ENCODE data around the gene MED9.
"Not testable (repeated sequence)": the region's sequence is repeated elsewhere in the genome, so short reads cannot be mapped to it uniquely, and the experiment has no call there.

Gene MED9

DNA sequence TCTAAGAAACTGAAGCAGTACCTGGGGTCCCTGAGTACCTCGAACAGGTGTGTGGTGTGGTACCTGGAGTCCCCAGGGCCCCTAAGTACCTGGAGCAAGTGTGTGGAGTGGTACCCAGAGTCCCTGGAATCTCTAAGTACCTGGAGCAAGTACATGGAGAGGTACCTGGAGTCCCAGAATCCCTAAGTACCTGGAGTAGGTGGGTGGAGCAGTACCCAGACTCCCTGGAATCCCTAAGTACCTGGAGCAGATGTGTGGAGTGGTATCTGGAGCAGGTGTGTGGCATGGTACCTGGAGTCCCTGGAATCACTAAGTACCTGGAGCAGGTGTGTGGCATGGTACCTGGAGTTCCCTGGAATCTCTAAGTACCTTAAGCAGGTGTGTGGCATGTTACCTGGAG lies 22.5 kb upstream of the MED9 start:
- DNase-seq (ENCODE audit: insufficient read length, low spot score) (no peak), FAIRE-seq (no peak)

DNA sequence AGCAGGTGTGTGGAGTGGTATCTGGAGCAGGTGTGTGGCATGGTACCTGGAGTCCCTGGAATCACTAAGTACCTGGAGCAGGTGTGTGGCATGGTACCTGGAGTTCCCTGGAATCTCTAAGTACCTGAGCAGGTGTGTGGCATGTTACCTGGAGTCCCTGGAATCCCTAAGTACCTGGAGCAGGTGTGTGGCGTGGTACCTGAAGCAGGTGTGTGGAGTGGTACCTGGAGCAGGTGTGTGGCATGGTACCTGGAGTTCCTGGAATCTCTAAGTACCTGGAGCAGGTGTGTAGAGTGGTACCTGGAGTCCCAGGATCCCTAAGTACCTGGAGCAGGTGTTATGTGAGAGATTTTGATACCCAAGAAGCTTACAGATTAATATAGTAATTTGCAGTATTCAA lies 22.1 kb upstream of the MED9 start:
- FAIRE-seq, result peak; percentile 85
- not testable (repeated sequence) for DNase-seq (ENCODE audit: insufficient read length, low spot score)

DNA sequence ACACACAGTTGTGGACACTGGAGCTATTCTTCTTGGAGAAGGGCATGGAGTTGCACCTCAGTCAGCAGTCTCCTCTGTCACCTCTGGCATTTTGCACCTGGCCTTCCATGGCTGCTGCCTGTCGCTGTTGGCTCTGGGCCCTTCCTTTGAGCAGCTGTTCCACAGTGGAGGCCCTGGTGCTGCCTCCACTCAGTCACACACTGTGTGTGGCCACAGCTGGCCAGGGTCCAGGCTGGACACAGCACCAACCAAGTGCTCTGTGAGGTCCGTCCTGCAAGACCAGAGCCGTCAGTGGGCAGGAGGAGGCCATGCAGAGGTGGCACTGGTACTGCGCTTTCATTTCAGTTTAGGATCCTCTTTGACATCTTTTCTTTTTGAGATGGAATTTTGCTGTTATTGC lies 21.6 kb upstream of the MED9 start:
- DNase-seq (ENCODE audit: insufficient read length, low spot score), result no peak

DNA sequence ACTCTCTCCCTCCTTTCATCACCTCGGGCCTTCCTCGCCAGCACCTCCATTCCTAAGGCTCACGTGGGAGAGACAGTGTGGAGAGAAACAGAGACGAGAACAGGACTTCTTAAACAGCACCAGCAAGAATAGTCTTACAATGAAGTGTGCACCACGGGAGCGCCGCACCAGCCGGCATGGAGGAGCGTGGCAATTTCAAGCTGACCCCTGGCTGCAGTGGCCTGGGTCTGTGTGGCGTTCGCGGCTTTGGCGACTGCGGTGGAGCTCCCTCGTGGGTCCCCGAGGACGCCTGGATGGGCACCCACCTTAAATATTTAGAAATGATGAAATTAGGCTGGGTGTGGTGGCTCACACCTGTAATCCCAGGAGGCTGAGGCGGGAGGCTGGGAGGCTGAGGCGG lies 20.5 kb upstream of the MED9 start:
- FAIRE-seq, result no peak
- DNase-seq (ENCODE audit: insufficient read length, low spot score), result no peak

More for the DNA sequence above, 21.6 kb upstream of the MED9 start:
- no peak for FAIRE-seq

DNA sequence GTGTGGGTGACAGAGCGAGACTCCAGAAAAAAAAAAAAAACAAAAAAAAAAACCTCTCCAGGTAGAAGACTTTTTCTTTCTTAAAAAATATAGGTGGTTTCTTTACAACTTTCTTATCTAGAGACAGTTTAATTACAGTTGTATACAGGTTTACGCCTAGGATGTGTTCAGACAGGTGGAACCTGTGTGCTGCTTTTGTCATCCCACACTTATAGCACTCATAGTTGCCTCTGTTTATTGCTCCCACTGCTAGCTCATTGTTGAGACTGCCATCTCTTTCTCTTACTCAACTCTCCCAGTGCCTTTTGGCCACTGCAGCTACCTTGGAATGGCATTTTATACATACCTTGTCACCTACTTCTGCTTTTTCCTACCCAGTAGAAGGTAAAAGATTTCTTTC lies 19.1 kb upstream of the MED9 start:
- no peak for DNase-seq (ENCODE audit: insufficient read length, low spot score)
- FAIRE-seq, result no peak

DNA sequence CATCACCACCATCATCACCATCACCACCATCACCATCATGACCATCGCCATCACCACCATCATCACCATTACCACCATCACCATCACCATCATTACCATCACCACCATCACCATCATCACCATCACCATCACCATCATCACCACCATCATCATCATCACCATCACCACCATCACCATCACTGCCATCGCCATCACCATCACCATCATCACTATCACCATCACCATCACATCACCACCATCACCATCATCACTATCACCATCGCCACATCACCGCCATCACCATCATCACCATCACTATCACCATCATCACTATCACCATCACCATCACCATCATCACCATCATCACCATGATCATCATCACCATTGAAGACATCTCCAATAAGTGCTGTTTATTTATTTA lies 16.8 kb upstream of the MED9 start:
- no peak for DNase-seq (ENCODE audit: insufficient read length, low spot score)
- peak; percentile 100 for FAIRE-seq

DNA sequence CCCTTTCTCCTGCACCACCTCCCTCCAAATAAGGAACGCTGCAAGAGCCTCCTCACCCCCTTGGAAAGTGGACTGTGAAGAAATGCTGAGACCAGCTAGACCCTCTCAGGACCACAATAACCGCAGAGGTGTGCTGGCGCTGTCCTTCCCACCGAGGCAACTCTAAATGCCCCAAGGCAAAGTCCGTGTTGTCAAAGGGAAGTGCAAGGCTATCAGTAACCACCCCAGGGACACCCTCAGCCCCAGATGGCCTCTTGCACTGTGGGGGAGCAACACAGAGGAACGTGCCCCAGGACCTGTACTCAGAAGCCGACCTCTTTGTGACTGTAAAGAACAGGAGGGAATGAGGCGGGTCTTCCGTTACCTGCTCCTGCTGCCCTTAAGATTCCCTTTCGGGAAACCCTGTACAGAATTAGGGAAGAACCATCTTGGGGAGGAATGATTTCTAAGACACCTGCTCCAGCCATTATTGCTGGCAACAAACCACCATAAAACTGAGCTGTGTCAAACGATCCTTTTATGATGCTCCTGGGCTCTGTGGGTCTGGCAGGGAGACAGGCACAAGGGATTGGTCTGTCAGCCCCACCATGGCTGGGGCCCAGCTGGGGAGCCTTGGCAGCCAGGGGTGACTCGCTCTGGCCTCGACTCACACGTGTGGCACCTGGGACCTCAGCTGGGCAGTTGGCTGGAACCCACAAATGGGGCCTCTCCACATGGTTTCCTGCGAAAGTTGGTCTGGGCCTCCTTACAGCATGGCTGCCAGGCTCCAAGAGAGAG lies 14.6 kb upstream of the MED9 start:
- DNase-seq (ENCODE audit: insufficient read length, low spot score) (no peak), FAIRE-seq (no peak)

DNA sequence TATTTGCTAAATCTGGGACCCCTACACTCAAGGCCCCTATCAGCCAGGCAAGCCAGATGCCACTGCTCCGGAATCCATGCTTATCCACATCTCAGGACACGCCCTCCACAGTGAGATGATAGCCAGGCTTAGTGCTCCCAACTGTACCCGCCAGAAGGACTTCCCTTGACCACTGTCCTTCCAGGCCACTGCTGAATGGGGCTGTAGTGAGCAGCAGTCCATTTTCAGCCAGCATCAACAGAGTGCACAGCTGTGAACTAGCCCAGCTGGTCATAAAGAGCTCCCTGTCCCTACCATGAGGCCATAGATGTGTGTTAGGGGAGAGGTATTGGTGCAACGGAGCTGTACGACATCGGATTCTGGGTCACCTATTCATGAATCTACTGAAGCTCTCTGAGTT lies 13.0 kb upstream of the MED9 start:
- DNase-seq (ENCODE audit: insufficient read length, low spot score), result no peak
- no peak for FAIRE-seq

DNA sequence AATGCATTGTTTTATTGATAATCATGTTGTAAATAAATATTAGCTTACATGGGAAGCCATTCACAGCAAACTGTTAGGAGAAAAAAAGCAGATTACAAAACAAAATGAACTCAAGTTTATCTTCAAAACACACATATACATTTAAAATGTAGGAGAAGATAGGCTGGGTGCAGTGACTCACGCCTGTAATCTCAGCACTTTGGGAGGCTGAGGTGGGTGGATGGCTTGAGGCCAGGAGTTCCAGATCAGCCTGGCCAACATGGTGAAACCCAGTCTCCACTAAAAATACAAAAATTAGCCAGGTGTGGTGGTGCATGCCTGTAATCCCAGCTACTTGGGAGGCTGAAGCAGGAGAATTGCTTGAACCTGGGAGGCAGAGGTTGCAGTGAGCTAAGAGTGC lies 10.9 kb upstream of the MED9 start:
- not testable (repeated sequence) for DNase-seq (ENCODE audit: insufficient read length, low spot score); FAIRE-seq

DNA sequence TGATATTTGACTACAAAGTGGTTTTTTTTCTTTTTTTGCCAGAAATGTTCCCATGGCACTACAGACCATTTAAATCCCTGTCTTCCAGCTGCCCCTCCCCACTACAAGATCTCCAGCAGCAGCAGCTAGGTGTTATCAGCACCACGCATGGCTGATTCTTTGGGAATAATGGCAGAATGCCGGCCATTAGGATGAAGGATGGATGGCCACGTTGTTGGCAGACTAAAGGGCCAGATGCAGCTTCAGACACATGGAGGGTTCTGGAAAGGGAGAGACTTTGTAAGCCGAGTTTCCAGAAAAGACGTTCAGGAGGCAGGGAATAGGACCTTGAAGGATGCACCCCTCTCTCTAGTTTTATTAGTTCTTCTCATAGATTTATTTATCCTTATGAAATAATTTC lies 10.3 kb upstream of the MED9 start:
- DNase-seq (ENCODE audit: insufficient read length, low spot score), result no peak
- no peak for FAIRE-seq

DNA sequence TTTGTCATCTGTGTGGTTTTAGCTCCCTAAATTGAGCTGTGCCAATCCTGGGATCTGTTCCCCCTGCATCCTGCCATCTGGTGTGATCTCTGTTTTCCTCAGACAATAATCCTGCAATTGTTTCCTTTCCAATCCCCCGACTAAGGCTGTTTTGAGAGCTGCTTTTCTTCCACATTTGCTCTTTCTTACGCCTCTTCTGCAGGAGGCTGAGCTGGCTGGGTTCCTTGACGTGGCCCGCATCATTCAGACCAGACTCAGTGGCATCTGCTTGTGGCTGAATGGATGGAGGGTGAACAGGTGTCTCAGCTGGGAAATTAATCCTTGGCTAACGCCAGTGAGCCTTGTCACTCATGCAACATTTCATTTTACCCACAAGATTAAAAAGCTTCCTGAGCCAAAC lies 9.8 kb upstream of the MED9 start:
- FAIRE-seq, result no peak
- no peak for DNase-seq (ENCODE audit: insufficient read length, low spot score)

DNA sequence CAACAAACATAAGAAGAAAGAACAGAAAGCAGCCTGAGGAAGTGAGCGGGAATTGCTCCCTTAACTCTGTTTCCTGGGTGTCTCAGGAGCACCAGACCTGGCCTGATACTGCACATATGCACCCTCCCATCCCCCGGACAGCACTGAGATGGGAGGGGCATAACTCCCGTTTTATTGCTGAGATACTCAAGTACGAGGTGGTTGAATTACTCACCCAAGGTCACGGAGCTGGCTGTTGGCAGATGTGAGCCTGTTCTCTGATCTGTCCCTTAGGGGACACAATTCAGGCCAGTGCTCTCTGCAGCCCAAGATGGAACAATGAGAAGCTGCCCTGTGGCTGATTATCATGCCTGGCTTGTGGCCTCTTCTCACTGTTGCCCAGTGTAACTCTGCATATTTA lies 9.1 kb upstream of the MED9 start:
- FAIRE-seq, result no peak
- DNase-seq (ENCODE audit: insufficient read length, low spot score), result no peak

DNA sequence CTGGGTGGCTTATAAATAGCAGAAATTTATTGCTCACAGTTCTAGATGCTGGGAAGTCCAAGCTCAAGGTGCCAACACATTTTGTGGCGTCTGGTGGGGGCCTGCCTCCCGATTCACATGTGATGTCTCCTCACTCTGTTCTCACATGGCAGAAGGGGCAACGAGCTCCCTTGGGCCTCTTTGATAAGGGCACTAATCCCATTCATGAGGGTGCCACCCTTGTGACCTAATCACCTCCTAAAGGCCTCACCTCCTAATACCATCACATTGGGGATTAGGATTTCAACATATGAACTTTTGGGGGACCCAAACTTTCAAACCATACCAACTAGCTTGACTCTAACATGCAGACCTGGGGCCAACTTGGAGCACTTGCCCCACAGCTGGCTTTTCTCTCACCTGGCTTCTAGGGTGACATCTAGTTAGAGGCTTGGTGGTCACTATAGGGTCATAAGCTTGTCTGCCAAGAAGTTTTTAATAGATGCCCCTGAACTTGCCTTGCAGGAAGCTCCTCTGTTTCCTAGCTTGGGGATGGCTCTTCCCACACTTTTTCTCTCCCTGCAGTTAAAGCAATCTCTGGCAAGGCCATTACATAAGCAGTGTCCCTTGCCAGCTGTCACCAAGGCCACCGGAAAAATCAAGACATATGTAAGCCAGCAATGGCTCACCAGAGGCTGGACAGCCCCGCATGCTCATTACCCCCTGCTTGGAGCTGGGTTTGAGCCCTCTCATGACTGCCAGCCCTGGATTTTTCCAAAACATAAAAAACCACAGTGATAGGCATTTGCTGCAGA lies 8.4 kb upstream of the MED9 start:
- DNase-seq (ENCODE audit: insufficient read length, low spot score) (no peak), FAIRE-seq (no peak)

DNA sequence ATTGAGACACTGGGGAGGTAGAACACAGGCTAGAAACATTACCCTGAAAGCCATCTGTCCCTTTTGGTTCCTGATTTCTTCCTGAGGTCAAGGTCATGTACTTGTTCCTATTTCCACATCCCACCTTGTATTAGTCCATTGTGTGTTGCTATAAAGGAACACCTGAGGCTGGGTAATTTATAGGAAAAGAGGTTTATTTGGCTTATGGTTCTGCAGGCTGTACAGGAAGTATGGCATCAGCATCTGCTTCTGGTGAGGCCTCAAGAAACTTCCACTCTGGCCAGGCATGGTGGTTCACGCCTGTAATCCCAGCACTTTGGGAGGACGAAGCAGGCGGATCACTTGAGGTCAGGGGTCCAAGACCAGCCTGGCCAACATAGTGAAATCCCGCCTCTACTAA lies 7.4 kb upstream of the MED9 start:
- no peak for DNase-seq (ENCODE audit: insufficient read length, low spot score)
- no peak for FAIRE-seq

DNA sequence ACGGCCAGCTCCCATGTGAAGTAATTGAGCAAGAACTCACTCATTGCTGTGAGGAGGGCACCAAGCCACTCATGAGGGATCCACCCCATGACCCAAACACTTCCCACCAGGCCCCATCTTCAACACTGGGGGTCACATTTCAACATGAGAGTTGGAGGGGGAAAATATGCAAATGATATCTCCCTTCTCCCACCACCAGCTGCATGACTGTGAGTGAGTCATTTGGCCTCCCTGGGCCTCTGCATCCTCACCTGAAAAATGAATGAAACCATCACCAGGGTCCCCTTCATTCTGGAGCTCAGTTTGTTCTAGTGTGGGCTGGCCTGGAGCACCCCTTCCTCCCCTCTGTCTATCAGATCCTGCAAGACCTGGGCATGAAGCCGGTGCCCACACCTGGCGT lies 6.8 kb upstream of the MED9 start:
- no peak for DNase-seq (ENCODE audit: insufficient read length, low spot score)
- no peak for FAIRE-seq

DNA sequence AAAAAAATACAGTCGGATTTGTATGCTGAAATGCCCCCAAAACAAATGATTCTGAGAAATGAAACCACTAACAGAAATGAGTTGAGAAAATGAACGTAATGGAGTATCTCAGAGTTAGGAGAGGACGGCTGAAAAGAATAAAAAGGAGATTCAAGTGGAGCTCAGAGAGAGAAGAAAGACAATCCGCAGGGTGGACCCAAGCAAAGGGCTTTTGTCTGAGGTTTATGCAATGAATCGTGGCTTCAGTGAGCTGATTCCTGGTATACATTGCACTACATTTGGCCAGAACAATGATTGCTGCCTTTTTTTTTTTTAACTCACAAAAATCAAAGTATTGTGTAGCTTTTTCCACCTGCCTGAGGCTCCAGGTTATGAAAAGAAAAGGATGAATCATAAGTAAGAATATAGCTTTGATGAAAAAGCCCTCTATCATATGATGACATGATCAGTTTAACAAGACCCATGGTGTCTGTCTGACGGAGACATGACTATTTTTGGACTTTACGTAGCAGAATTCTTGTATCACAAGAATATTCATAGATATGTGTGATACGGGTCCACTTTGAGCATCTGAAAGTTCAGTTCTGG lies 4.4 kb upstream of the MED9 start:
- no peak for DNase-seq (ENCODE audit: insufficient read length, low spot score)
- FAIRE-seq, result no peak

DNA sequence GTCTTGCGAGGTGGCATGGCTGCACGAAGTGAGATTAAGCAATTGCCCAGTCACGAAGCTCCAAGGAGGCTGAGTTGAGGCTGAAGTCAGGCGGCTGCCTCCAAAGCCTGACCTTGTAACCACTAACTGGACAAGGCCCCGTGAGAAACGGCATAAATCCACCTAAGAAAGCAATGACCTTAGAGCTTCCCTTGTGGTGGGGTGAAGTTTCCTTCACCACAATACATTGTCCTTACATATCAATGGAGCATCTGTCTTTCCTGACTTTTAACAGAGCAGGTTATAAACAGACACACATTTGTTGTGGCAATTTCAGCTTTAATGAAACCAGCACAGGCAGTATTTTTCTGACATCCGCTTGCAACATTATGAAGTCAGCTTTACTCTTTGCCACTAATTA lies 2.5 kb upstream of the MED9 start:
- FAIRE-seq, result no peak
- DNase-seq (ENCODE audit: insufficient read length, low spot score), result no peak

DNA sequence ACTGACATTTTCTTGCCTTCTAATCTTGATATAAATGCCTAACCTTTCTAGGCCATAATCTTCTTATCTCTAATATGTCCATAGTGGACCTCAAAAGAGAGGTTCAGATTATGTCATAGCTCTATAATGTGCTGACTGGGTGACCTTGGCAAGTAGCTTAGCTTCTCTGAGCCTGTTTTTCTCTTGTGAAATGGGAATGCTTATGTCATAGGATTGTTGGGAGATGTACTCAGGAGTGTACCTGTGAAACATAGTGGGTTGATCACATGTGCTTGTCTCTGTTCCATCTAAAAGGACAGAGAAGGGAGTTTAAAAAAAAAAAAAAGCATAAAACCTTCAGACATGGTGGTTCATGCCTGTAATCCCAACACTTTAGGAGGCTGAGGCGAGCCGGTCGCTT lies 2.4 kb downstream of the MED9 start:
- no peak for DNase-seq (ENCODE audit: insufficient read length, low spot score)
- FAIRE-seq, result no peak

DNA sequence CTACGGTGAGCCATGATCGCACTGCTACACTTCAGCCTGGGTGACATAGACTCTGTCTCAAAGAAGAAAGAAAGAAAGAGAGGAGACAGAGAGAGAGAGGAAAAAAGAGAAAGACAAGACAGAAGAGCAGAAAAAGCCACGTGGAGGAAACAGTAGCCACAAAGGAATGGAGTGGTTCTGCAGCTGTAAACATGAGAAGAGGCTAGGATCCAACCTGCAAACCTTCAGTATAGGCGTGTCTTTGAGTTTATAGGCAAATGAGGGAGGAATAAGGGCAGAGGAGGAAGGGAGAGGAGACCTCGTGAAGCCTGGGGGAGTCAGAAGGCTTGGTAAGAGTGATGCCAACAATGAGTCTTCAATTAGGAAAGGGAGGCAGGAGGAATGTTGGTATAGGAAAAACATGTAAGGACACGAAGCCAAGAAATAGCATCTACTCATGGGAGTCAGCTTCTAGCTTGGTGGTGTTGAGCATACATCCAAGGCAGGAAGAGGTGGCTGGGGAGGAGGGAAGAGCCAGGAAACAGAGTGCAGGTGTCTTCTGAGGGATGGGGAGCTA lies 3.9 kb downstream of the MED9 start:
- FAIRE-seq, result no peak
- no peak for DNase-seq (ENCODE audit: insufficient read length, low spot score)

DNA sequence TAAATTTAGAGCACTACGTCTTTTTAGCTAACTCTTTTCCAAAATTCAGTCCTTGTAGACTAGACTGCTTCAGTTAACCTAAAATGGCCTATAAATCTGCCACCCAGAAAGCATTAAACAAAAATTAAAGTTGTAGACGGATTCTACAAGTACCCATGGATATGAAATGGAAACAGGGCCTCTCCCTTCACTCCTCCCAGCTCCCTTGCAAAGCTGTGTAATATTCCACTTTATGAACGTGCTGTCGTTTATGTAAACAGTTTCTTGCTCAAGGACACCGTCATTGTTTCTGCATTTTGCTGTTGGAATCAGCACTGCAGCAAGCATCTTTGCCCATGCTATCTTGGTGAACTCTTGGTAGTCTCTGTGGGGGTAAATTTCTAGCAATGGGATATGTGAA lies 5.1 kb downstream of the MED9 start:
- FAIRE-seq, result no peak
- DNase-seq (ENCODE audit: insufficient read length, low spot score), result no peak

DNA sequence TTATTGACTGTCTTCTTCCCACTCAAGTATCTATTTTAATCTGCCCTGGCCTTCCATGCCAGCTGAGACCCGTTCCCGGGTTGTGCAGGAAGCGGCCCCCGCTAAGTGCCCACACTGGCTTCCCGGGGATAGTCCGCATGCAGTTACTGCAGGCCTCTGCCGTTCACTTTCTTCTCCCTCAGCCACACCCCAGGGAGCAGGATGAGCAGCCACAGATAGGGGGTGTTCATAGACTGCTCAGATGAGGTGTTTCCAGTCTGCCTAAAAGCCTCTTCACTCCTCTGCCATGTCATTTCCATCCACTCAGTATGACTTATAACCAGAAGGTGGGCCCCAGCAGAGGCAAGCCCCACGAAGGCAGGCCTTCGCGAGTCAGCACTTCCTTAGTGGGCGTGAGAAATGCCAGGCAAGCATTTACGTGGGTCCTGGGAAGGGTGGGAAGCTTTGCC lies 7.7 kb downstream of the MED9 start:
- no peak for DNase-seq (ENCODE audit: insufficient read length, low spot score)
- no peak for FAIRE-seq

DNA sequence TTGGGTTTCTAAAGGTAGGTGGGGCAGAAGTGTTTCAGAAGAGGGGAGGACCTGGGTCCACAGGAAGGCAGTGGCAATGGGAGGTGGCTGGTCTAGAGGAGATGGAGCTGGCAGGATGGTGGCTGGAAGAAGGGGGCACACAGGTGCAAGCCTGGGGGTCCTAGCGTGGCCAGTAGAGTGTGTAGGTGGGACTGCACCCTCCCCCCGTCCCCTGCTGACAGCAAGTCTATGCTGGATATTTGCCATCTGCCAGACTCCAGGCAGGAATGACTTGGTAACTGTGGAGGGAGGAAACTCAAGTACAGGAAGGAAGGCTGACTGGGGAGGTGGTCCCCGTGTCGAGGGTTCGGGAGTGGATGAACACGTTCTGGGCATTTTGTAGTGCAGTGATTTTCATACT lies 8.6 kb downstream of the MED9 start:
- DNase-seq (ENCODE audit: insufficient read length, low spot score) (no peak), FAIRE-seq (no peak)
